Calu3 (cell line): ENCODE data around the gene WWOX. TPM values are rescaled to one million over a fixed set of nuclear protein-coding genes. Genes with fewer than 3 reads are reported as not detected.

Source experiments
- BruUV-seq: library from RNA; stranded (reverse); fragments of 400-500 nt; replicated peaks from 2 replicates; lab custom pipeline; 2021; lab: Mats Ljungman, UMichigan
- CTCF ChIA-PET: fragments of 300-600 bp; sonication (Branson Sonifier 250); formaldehyde crosslinking; loops from one replicate; lab custom pipeline; 2022; ENCODE audit warnings: antibody characterized with exemption; lab: Charles Lee
- DNase-seq: peaks from one replicate; pipeline ENCODE4 v3.0.0; 2022
- H3K27ac Mint-ChIP-seq: one replicate; pipeline ENCODE4 v1.8.0; 2022; ENCODE audit warnings: mixed read lengths; ENCODE audit not compliant: unreplicated experiment
- H3K27me3 Mint-ChIP-seq: one replicate; pipeline ENCODE4 v1.8.0; 2022; ENCODE audit warnings: mixed read lengths; ENCODE audit not compliant: unreplicated experiment
- H3K36me3 Mint-ChIP-seq: one replicate; pipeline ENCODE4 v1.8.0; 2022; ENCODE audit warnings: mild to moderate bottlenecking, moderate library complexity, mixed read lengths; ENCODE audit not compliant: insufficient read depth, unreplicated experiment
- H3K4me1 Mint-ChIP-seq: one replicate; pipeline ENCODE4 v1.8.0; 2022; ENCODE audit warnings: mild to moderate bottlenecking, low read depth, mixed read lengths; ENCODE audit not compliant: unreplicated experiment
- H3K4me3 Mint-ChIP-seq: one replicate; pipeline ENCODE4 v1.8.0; 2022; ENCODE audit warnings: mild to moderate bottlenecking, low read depth, moderate library complexity, mixed read lengths; ENCODE audit not compliant: unreplicated experiment
- H3K9me3 Mint-ChIP-seq: one replicate; pipeline ENCODE4 v1.8.0; 2022; ENCODE audit warnings: low read depth, mixed read lengths; ENCODE audit not compliant: unreplicated experiment
- CTCF ChIP-seq: fragments of 200-600 bp; IDR thresholded peaks from one replicate; pipeline ENCODE4 v1.8.0; 2022; ENCODE audit warnings: antibody characterized with exemption; ENCODE audit not compliant: unreplicated experiment
- intact Hi-C: fragments of 100-400 bp; cut with micrococcal nuclease; formaldehyde crosslinking; loops from one replicate; pipeline ENCODE4 v1.10.0; 2022; ENCODE audit not compliant: unreplicated experiment
- total RNA-seq: library from RNA; stranded (reverse); gene quantifications from 2 replicates; pipeline ENCODE4 v1.2.3, GENCODE V29; 2022

The WWOX gene
- total RNA-seq, 1 experiment from 2014 or later: 33.5 TPM

- H3K4me1 Mint-ChIP-seq: no peaks in the 10 kb centered on the region
- no peak overlapping the region for H3K4me3 Mint-ChIP-seq
- CTCF ChIA-PET: no interaction called here
- peaks cover 9% of the 10 kb centered on the region for H3K9me3 Mint-ChIP-seq
- no TSS peak for BruUV-seq
- H3K27ac Mint-ChIP-seq: no peak overlapping the region
- no peak for DNase-seq
- intact Hi-C loops: no loop called here
- H3K27me3 Mint-ChIP-seq: no peaks in the 10 kb centered on the region
- TF ChIP-seq CTCF: no peak
- H3K36me3 Mint-ChIP-seq: no peaks in the 10 kb centered on the region
These were observed 291.3 kb downstream of the WWOX start for GRCh38 chr16:78390508-78391324.

GRCh38 chr16:78392585-78393195 is 293.2 kb downstream of the WWOX start:
- no peak overlapping the region for H3K27ac Mint-ChIP-seq
- no peak for DNase-seq
- TF ChIP-seq CTCF: no peak
- no peaks in the 10 kb centered on the region for H3K4me1 Mint-ChIP-seq
- CTCF ChIA-PET: no interaction called here
- no peak overlapping the region for H3K4me3 Mint-ChIP-seq
- H3K36me3 Mint-ChIP-seq: no peaks in the 10 kb centered on the region
- H3K27me3 Mint-ChIP-seq: no peaks in the 10 kb centered on the region
- intact Hi-C loops: no loop called here
- no TSS peak for BruUV-seq
- peaks cover 12% of the 10 kb centered on the region for H3K9me3 Mint-ChIP-seq

- Mint-ChIP-seq H3K27ac (no peak overlapping the region), H3K4me1 (no peaks in the 10 kb centered on the region), H3K27me3 (no peaks in the 10 kb centered on the region), H3K9me3 (peaks cover 13% of the 10 kb centered on the region), H3K4me3 (no peak overlapping the region), H3K36me3 (no peaks in the 10 kb centered on the region)
- TF ChIP-seq CTCF: no peak
- CTCF ChIA-PET: no interaction called here
- DNase-seq: no peak
- no TSS peak for BruUV-seq
- intact Hi-C loops: no loop called here
These were observed 295.6 kb downstream of the WWOX start for GRCh38 chr16:78395035-78395434.

GRCh38 chr16:78396046-78396445 is 296.6 kb downstream of the WWOX start:
- DNase-seq: no peak
- Mint-ChIP-seq H3K27me3 (no peaks in the 10 kb centered on the region), H3K27ac (no peak overlapping the region), H3K9me3 (peaks cover 12% of the 10 kb centered on the region), H3K4me1 (no peaks in the 10 kb centered on the region), H3K36me3 (no peaks in the 10 kb centered on the region), H3K4me3 (no peak overlapping the region)
- peak; percentile 17 for TF ChIP-seq CTCF
- BruUV-seq: no TSS peak
- CTCF ChIA-PET: no interaction called here
- intact Hi-C loops: no loop called here
